GM11168 (cell line): Measurements from ENCODE around the gene CRY2.
"Not testable (repeated sequence)": the region's sequence is repeated elsewhere in the genome, so short reads cannot be mapped to it uniquely, and the experiment has no call there.

Source experiments
- in situ Hi-C: fragments of 300-500 bp; cut with MboI; formaldehyde crosslinking; loops from one replicate; pipeline ENCODE4 v1.12.0; 2022; ENCODE audit warnings: low sequenced_read_pairs; ENCODE audit not compliant: unreplicated experiment

CRY2 gene

GRCh38 chr11:45895553-45896259, 48.4 kb downstream of the CRY2 start:
- in situ Hi-C loops = no loop called here

- in situ Hi-C loops = no loop called here
These were observed 49.2 kb downstream of the CRY2 start for GRCh38 chr11:45896422-45896984.

- in situ Hi-C loops = no loop called here
These were observed 50.3 kb downstream of the CRY2 start for GRCh38 chr11:45897556-45897955.

- in situ Hi-C loops = no loop called here
These were observed 51.8 kb downstream of the CRY2 start for GRCh38 chr11:45899086-45899447.

- in situ Hi-C loops = no loop called here
These were observed 52.3 kb downstream of the CRY2 start for GRCh38 chr11:45899448-45900174.

DNA sequence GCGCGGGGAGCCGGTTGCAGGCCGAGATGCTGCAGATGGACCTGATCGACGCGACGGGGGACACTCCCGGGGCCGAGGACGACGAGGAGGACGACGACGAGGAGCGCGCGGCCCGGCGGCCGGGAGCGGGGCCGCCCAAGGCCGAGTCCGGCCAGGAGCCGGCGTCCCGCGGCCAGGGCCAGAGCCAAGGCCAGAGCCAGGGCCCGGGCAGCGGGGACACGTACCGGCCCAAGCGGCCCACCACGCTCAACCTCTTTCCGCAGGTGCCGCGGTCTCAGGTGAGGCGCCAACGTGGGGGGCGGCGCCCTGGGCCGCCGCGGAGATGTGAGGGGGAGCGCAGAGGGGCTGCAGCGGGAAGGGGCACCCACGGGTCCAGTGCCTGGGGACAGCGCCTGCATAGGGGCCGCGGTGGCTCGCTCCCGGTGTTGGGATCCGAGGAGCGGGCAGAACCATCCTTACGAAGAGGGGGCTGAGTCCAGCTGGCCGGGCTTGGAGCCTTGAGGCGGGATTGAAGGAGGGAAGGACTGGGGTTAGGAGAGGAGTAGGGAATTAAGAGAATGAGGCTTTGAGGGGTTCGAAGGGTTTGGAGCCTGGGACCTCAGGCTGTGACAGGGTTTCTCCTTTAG, 53.0 kb downstream of the CRY2 start:
- in situ Hi-C loops = not testable (repeated sequence)

- in situ Hi-C loops = no loop called here
These were observed 53.8 kb downstream of the CRY2 start for GRCh38 chr11:45900916-45901617.

GRCh38 chr11:45901626-45902025, 54.4 kb downstream of the CRY2 start:
- in situ Hi-C loops = no loop called here

DNA sequence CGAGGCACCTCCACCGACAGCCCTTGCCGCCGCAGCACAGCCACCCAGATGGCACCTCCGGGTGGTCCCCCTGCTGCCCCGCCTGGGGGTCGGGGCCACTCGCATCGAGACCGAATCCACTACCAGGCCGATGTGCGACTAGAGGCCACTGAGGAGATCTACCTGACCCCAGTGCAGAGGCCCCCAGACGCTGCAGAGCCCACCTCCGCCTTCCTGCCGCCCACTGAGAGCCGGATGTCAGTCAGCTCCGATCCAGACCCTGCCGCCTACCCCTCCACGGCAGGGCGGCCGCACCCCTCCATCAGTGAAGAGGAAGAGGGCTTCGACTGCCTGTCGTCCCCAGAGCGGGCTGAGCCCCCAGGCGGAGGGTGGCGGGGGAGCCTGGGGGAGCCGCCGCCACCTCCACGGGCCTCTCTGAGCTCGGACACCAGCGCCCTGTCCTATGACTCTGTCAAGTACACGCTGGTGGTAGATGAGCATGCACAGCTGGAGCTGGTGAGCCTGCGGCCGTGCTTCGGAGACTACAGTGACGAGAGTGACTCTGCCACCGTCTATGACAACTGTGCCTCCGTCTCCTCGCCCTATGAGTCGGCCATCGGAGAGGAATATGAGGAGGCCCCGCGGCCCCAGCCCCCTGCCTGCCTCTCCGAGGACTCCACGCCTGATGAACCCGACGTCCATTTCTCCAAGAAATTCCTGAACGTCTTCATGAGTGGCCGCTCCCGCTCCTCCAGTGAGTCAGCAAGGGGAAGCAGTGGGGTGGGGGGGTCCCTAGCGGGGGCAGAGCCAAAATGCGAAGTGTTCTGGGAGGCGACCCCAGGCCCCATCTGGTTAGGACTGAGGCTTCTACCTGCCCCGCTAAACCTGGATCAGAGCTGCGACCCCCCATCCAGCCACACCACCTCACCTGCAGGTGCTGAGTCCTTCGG, 55.4 kb downstream of the CRY2 start:
- in situ Hi-C loops = no loop called here

DNA sequence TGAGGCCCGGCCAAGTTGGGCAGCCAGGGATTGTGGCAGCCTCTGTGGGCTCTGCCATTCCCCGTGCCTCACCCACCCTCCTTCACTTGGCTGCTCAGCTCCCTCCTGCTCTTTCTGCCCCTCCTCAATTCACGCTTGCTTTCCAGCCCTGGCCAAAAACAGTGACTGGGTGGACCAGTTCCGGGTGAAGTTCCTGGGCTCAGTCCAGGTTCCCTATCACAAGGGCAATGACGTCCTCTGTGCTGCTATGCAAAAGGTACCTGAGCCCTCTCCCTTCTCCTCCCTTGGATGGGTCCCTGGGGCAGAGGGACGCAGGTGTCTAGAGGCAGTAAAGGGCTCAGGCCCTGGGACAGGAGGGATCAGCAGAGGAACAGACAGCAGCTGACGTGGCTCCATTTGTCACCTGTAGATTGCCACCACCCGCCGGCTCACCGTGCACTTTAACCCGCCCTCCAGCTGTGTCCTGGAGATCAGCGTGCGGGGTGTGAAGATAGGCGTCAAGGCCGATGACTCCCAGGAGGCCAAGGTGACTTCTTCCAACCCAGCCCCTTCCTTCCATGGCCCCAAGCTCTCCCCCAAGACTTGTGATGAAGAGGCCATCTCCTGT, 57.1 kb downstream of the CRY2 start:
- in situ Hi-C loops = no loop called here

DNA sequence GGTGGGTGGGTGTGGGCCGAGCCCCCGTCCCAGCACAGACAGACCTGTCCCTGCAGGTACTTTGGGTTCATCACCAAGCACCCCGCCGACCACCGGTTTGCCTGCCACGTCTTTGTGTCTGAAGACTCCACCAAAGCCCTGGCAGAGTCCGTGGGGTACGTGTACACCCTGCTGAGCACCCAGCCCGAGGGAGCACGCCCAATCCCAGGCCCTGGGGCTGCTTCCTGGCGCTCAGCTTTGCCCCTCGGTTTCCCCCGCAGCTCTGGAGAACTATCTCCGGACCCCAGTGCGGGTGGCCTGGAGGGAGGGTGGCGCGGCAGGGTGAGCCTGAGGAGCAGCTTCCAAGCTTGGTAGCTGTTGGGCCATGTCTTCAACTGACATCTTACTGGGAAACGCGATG, 57.8 kb downstream of the CRY2 start:
- in situ Hi-C loops = no loop called here

GRCh38 chr11:45905576-45905975, 58.3 kb downstream of the CRY2 start:
- in situ Hi-C loops = not testable (repeated sequence)

GRCh38 chr11:45906096-45906682, 58.9 kb downstream of the CRY2 start:
- in situ Hi-C loops = no loop called here

DNA sequence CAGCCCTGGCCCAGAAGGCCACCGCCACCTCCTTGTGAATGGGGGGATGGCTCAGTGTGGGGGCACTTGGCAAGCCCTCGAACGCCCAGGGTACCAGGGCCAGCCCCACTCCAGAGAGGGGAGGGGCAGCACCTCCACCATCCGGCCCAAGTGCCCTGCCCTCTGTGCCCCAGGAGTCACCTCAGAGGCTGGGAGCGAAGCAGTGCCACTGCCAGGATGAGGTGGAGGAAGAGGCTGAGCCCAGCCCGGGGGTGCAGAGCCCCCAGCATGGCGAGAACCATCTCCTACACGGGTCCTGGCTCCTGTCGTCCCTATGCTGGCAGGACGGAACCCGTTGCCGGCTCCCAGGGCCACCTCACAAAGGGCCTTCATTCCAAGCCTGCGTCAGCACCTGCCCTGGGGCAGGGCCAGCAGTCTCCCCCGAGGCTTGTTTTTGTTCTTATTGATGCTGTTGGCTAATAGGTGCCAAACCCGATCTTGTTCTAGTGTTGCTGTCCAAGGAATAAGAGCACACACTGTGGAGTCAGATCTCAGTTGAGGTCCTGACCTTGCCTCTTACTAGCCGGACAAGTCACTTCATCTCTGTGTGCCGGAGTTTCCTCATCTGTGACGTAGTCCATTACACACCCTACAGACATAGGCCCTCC, 59.8 kb downstream of the CRY2 start, which contains the start of gene FREY1:
FREY1 (minus strand) TSS at position 307 of the 647 bp plus-strand sequence; CDS start at position 281, 26 bp downstream.
- in situ Hi-C loops = no loop called here

DNA sequence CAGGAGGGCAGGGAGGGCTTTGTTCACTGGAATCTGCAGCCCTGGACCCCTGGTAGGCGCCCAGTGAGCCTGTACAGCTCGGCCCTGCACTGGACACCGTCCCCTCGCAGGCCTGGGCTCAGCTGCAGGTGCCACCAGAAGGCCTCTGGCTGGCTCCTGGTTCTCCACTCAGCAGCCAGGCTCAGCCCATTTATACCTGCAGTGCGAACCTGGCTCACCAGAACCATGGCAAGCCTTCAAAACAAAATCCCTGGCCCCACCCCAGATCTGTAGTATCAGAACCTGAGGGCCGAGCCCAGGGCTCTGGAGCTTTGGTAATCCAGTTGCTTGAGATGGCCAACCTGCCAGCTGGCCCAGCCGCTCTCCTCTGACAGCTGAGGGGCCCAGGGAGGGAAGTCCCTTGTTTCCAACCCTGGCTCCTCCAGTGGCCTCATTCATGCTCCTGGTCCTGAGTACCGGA, 60.7 kb downstream of the CRY2 start:
- in situ Hi-C loops = no loop called here

DNA sequence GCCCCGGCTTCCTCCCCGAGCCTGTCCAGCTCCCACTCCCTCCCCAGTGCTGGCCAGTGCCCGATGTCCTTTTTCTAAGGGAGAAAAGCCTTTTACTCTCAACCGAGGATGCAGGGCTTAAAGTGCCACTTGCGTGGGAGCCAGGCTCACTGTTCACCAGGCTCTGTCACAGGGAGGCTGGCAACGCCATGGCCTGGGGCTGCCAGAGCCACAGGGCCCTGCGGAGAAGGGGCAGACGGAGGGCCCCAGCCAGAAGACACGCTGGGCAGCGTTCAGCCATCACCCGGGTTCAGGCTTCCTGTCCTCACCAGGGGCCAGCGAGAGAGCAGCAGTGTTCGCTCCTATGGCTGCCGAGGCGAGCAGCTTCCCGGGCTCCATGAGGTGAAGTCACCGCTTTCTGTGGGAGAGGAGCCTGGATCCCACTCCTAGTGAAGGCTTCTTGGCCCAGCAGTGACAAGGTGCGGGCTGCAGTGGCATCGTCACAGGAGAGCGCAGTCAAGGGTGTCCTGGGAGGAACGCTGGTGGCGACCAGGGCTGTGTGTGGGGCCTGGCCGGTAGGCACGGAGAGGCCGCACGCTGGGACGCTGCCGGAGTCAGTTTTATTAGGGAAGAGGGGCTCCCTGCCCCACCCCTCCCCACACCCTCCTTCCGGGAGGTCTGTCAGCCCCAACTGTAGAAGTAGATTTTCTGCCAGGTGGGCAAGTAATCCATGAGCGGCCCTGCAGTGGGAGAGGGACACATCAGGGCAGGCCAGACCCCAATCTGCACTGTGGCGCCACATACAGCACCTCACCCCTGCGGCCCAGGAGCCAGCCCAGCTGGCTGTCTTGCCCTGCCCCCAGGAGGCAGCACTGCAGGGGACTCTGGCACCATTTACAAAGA, 62.6 kb downstream of the CRY2 start:
- in situ Hi-C loops = no loop called here

DNA sequence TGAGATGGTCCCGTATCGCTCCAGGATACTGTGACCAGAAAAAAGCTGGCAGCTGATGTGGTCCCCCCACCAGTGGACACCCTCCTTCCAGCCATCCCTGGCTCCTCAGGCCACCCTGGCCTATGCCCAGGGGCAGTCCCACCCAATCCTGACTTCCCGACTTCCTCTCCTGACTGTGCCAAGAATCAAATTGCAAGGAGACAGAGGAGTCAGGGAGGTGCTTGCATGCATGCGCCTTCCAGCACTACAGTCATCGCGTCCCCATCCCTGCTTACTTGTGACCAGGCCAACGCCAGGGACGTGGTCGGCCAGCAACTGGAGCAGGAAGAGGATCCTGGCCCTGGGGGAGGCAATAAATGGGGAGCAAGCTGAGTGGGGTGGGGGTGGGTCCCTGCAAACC, 63.3 kb downstream of the CRY2 start:
- in situ Hi-C loops = no loop called here
